HG03565 (cell line): ENCODE results near the gene IL1RL1.

Experiments used
- ATAC-seq: cut with Tn5 transposase; IDR thresholded peaks from one replicate; pipeline ENCODE4 v1.9.1; 2021; ENCODE audit warnings: mild to moderate bottlenecking, moderate library complexity; ENCODE audit not compliant: unreplicated experiment

The IL1RL1 gene

DNA sequence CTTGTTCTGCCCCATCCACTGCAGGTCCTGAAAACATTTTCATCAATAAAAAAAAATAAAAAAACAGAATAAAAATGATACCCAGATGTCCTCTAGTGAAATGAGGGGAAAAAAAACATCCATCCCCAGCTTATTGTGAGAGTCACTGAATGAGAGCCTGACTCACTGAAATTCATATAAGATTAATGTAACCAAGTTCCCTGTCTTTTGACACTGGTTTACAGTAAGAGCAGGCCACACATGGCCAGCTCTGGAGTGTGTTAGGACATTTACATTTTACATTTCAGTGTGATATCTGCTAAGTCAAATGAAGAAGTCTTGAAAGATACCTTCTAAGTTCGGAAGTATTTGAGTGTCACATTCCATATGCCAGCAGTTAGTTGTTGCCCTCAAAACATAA lies 23.1 kb downstream of the IL1RL1 start:
- ATAC-seq: no peak

DNA sequence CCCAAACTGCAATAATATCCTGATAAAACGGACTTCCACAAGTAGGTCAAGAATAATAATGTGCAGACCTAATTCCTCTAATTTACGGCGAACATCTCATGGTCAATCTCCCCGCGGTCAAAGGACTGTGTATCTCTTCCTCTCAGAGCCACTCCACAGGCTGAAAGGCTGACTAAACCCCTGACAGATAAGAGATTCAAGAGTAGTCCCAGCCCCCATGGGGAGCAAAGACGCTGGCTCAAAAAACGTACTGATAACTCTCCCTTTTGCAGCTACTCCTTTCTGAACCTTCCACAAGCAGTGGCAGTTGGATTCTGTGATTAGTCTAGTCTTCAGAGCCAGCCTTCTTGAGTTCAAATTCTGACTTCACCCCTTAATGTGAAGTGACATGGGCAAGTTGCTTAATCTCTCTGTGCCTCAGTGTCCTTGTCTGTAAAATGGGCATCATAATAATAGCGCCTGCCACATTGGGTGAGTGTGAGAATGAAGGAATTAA lies 24.6 kb downstream of the IL1RL1 start:
- no peak for ATAC-seq

- ATAC-seq: no peak
Measured at GRCh38 chr2:102336502-102336945, 25.2 kb downstream of the IL1RL1 start.

GRCh38 chr2:102337012-102337411 lies 25.6 kb downstream of the IL1RL1 start:
- ATAC-seq: no peak

DNA sequence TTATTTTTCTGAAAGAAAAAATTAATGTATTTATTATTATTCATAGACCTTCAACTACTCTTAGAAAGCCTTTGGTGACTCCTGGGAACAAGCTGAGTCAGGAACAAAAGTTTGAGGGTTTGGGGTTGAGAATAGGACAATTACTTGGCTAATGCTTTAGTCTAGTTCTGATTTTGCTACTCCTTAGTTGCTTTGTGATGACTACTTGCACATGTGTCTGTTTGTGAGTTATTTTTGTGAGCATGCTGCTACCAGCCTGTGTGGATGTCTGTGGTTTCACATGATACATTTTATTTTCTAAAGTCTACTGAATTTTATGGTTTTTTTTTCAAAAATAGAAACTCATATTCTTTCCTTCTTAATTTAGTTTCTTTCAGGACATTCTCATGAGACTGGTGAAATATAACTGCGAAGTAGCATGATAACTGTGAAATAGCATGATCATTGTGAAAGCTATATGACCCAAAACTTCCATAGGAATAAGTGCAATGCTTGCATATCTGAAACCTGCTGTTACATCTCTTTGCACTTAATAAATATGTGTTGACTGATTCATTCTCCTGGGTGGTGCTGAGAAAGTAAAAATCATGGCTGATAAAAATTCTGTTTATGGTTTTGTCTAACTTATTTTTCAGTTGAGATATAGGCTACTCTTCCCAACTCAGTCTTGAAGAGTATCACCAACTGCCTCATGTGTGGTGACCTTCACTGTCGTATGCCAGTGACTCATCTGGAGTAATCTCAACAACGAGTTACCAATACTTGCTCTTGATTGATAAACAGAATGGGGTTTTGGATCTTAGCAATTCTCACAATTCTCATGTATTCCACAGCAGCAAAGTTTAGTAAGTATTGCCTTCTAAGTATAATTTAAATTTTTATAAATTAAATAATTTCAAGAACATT lies 26.4 kb downstream of the IL1RL1 start:
- no peak for ATAC-seq

GRCh38 chr2:102340778-102341177 lies 29.4 kb downstream of the IL1RL1 start:
- no peak for ATAC-seq

GRCh38 chr2:102342888-102343287 lies 31.5 kb downstream of the IL1RL1 start:
- no peak for ATAC-seq

GRCh38 chr2:102344397-102344796 lies 33.0 kb downstream of the IL1RL1 start:
- no peak for ATAC-seq

- no peak for ATAC-seq
Measured at GRCh38 chr2:102345329-102345920, 34.1 kb downstream of the IL1RL1 start.

GRCh38 chr2:102346381-102347130 lies 35.2 kb downstream of the IL1RL1 start:
- ATAC-seq: no peak

DNA sequence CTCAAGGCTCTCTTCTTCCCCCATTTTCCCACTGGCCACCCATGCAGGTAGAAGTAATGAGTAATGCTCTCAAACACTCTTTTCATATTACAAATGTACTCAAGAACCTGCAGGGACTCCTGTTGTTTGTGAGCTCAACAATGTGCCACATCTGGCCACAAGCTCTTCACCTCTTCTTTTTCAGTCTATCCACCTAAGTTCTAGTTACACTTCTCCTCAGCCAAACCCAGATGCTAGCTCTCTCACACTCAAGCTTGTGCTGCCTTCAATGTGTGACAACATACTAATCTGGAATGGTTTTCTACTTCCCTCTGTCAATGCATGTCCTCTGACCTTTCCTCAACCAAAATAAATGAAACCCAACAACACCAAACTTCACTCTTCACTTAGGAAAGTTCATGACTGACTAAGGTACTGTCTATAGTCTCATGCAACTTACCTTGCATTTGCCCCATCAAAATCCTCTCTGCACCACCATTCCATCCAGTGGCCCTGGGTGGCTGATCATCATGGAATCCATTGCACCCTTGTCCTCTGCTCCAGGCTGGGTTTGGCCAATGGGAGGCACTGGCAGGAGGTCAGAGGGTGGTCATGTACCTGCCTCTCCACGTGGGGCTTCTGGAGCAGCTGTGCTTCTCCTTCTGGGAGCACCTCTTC lies 38.9 kb downstream of the IL1RL1 start:
- no peak for ATAC-seq

DNA sequence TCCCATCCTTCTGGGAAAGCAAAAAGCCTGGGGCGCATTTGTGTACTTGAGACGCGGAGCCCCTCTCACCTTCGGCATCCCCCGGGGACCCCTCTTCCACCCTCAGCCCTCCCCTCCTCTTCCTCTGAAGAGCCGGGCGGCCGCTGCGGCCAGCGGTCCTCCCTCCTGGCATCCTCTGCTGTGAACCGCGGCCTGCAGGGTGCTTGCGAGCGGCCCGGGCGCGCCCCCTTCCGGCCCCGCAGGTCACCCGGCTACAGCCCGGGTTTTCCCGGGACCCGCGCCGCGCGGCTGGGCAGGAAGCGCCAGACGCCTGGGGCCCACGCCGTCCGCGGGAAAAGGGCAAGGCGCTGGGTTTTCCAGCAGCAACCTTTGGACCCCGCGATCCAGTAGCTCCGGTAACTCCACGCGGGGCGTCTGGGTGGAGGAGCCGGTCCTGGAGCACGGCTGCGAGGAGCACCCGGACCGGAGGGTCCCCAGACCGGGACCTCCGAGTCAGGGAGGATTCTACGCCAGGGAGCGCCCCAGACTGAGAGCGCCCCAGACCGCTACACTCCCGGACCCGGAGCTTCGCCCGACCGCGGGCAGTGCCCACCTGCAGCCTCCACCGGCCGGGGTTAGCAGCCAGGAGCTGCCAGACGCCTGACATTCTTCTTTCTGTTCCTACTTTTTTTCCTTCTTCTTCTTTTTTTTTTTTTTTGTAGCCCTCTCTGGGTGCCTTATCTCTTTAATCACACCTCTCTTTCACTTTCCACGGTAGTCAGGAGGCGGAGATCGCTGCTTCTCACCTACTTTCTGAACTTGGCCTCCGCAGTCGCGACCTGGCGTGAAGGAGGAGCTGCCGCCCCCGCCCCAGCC lies 44.4 kb downstream of the IL1RL1 start, which contains the start of gene IL18R1:
IL18R1 (plus strand) TSS at position 271 of the 855 bp plus-strand sequence. CDS start 6,865 bp downstream, outside the sequence.
- peak; percentile 75 for ATAC-seq

DNA sequence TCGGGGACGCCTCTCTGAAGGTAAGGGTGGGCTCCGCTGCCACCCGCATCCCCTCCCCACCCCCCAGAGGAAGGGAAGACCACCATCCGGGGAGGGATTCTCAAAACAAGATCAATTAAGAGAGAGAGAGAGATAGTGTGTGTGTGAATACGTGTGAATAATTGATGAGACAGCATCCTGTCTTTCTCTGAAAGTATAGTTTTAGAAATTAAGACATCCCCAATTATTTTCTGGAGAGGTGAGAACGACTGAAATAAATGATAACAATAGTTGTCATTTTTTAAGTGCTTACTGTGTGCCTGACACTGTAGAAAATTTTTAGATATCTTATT lies 45.0 kb downstream of the IL1RL1 start:
- ATAC-seq: no peak

DNA sequence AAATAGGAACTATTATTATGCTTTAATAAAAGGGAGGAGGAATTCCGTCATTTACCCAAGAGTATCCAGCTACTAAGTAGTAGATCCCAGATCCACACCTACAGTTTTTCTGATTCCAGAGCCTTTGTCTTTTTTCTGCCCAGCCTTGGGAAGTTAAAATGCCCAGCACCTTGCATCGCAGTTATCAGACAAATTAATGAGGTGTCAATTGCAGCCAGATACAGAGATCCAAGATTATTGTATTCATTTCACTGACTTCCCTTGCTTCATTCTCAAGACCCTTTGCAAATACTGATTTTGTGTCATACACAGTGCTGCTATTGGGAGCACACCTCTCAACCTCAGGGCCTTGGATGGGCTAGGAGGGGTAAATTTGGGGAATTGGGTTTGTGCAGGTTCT lies 45.4 kb downstream of the IL1RL1 start:
- ATAC-seq: no peak

DNA sequence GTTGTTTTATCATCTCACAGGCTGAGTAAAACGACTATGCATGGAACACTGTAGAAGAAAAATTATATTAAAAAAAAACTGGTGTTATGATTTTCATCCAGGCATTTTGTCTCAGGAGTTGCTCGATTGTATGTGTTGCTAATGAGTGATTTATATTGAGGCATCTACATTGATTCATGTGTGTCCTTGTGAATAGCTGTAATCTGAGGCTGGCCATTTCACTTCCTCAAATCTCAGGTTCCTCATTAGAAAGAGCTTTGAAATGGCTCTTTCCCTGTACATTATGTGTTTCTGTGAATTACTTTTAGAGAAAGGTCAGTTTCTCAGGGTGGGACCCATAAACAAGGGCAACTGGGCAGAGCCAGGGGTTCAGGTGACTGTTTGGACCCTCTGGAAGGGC lies 46.6 kb downstream of the IL1RL1 start:
- ATAC-seq: peak; percentile 35

- no peak for ATAC-seq
Measured at GRCh38 chr2:102358496-102358895, 47.1 kb downstream of the IL1RL1 start.

GRCh38 chr2:102359527-102359926 lies 48.2 kb downstream of the IL1RL1 start:
- ATAC-seq: no peak

- no peak for ATAC-seq
Measured at GRCh38 chr2:102361632-102362241, 50.4 kb downstream of the IL1RL1 start.

GRCh38 chr2:102365763-102366162 lies 54.4 kb downstream of the IL1RL1 start:
- no peak for ATAC-seq
